ENCODE measurements around the gene MARCKS.

- TF ChIP-seq CTCF (IDR thresholded peaks at IDR 0.05), result no peak
- TF ChIP-seq SREBF2 (IDR thresholded peaks at IDR 0.05), result no peak
- TF ChIP-seq HOXB5 (CRISPR knock-in tag; IDR thresholded peaks at IDR 0.05), result no peak
- no peak for TF ChIP-seq RNF2 (IDR thresholded peaks at IDR 0.05; ENCODE audit: borderline replicate concordance, low read depth)
- TF ChIP-seq FOSB (CRISPR knock-in tag; IDR thresholded peaks at IDR 0.05), result no peak
- TF ChIP-seq ESRRA (IDR thresholded peaks at IDR 0.05; ENCODE audit: borderline replicate concordance, low read length), result no peak
- TF ChIP-seq CHD2 (IDR thresholded peaks at IDR 0.05; ENCODE audit: low read length, partially characterized antibody), result no peak
- no peak for TF ChIP-seq EP300 (IDR thresholded peaks at IDR 0.05)
- TF ChIP-seq JUN (IDR thresholded peaks at IDR 0.05), result no peak
These were observed 20.0 kb upstream of the MARCKS start for GRCh38 chr6:113837170-113837569.

Data from A549 (cell line).